GM19043 (cell line): ENCODE results near the gene RAB13.
A peak's percentile ranks its signal among the peaks of the same experiment; 100 is the strongest.

ENCODE experiments used
- ATAC-seq: cut with Tn5 transposase; IDR thresholded peaks from one replicate; pipeline ENCODE4 v1.9.1; 2021; ENCODE audit warnings: low read depth; ENCODE audit not compliant: unreplicated experiment

RAB13 gene

DNA sequence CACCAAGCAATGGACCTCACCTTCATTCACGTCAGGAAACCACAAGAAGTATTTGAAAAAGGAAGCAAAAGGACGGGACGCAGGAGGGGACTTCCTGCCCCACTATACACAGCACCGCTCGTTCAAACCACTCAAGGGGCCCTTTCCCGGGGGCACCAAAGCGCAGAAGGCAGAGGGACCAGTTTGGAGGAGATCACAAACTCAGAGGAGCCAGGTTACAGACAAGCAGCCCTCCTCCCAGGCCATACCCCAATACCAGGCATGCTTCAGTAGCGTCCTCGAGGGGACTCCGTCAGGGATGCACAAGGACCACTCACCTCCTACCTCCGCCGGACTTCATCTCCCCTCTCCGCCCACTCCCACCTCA is 28.4 kb downstream of the RAB13 start:
- ATAC-seq = no peak

DNA sequence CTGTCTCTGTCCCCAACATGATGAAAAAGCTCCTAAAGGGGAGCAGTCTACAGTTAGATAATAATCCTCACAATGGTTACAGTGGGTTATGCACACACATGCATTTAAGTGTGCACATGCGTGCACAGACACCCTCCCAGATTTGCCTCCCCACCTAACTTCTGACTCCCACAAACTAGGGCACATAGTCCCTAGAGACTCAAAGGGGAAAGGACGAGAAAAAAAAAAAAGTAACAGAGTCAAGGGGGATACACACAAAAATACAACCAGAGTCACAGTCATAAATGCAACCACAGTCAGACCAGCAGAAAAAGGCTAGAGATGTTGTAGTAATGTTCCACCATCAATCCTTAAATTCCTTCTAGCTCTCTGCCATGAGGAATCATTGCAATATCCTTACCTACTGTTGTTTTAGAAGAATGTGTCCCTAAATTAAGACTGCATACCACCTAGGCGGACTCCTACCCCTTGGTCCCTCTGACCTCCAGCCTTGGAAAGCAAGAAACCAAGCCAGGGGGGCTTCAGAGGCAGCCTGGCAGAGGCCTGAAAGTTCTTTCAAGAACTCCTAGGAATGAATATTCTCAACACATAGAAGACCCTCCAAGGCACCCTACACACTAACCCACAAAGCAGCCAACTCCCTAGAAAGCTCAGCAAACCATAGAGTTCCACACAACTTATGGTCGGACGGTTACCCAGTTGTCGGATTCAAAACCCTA is 29.0 kb downstream of the RAB13 start:
- ATAC-seq = no peak

DNA sequence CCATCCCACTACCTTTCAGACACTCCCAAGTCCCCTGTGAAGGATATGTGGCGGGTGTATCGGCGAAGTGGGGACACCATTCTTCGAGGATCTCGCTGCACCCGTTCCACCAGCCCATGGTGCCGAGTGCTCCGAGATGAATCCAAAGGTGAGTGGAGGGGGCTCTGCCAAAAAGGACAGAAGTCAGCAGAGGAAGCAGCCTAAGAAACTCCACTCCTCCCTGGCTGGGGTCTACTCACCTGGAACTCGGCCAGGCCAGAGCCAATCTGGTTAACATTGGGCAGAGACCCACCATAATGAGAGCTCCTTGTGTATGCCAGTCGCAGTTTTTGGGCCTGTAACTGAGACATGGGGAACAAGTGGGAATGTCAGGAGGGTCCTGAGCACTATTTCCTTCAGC is 31.3 kb downstream of the RAB13 start:
- ATAC-seq = no peak

DNA sequence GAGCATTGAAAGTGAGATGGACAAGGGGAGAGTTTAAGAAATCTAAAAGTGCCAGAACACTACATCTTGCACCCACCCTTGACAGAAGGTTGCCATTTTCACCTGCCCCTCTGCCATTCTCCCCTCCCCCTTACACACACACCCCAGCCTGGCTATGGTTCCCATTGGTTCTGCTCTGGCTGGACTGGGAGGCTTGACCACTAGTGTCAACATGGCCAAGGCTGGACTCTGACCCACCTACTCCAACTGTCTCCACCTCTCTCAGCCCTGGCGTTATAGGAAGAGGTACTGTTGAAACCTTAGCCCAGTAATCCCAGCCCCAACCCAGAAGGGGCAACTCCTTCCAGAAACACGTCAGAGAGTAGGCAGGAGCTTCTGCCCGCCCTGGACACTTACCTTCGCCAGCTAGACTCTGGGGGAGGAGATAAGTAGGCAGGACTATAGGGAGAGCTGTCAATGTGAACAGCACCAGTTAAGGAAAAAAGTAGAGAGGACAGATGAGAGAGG is 32.2 kb downstream of the RAB13 start:
- ATAC-seq = no peak

DNA sequence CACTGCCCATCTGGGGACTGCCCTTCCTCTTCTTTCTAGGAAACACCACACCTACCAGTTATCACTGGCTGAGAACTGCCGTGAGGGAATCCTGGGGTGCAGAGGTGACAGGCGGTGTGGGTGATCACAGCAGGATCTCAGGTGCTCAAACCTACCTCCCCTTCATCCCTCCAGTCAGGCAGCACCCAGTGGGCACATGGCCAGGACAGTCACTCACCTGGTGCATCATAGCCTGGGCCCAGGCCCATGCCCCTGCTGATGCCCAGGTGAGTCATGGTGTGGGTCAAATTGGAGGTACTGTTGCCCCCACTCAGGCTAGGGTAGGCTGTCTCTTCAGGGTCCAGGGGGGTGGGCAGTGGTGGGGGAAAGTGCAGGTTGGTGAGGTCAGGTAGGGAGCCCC is 34.3 kb downstream of the RAB13 start:
- no peak for ATAC-seq

DNA sequence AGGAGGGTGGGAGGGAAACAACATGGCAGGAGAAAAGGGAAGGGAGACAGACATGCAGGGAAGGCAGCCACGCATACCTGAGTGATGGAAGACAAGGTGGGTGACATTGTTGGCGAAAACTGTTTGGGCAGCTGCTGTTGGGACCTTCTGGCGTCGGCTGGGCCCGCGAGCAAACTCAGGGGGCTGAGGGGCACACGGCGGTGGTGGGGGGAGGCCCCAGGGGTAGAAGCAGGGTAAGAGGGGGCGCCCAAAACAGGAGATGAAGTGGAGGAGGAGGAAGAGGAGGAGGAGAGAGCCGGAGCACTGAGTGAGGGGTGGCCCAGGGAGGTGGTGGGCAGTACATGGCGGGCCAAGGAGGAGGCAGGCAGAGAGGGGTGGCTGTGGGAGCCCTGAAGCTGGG is 35.0 kb downstream of the RAB13 start:
- ATAC-seq = no peak

DNA sequence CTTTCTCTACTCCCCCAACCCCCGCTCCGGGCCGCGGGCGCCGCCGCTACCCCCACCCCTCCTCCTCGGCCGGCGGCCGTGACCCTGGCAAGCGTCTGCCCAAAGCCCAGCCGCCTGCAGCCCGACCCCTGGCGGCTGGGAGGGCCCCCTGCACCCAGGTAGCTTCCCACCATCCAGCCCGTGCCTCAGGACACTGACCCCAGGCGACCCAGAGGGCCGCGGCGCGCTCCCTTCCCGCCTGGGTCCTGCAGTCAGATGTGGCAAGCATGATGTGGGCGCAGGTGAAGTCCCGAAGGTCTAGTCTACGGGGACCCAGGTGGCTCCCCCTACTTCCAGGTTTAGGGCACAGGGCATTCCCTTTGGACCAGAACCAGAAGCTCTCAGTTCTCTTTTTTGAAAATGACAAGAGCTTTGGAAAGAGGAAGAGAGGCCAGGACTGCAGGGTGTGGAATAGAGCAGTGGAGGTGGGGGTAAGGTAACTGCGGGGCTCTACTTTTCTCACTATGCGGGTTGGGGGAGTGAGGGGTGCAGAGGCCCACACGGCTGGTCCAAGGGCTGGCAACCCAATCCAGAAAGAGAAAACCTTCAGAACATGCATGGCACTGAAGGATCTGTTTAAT is 39.4 kb downstream of the RAB13 start, which contains the start of gene DENND4B:
TSS of gene DENND4B (minus strand) at position 97 of the 620 bp plus-strand sequence. CDS start 2,344 bp downstream, outside the sequence.
- ATAC-seq = peak; percentile 60

DNA sequence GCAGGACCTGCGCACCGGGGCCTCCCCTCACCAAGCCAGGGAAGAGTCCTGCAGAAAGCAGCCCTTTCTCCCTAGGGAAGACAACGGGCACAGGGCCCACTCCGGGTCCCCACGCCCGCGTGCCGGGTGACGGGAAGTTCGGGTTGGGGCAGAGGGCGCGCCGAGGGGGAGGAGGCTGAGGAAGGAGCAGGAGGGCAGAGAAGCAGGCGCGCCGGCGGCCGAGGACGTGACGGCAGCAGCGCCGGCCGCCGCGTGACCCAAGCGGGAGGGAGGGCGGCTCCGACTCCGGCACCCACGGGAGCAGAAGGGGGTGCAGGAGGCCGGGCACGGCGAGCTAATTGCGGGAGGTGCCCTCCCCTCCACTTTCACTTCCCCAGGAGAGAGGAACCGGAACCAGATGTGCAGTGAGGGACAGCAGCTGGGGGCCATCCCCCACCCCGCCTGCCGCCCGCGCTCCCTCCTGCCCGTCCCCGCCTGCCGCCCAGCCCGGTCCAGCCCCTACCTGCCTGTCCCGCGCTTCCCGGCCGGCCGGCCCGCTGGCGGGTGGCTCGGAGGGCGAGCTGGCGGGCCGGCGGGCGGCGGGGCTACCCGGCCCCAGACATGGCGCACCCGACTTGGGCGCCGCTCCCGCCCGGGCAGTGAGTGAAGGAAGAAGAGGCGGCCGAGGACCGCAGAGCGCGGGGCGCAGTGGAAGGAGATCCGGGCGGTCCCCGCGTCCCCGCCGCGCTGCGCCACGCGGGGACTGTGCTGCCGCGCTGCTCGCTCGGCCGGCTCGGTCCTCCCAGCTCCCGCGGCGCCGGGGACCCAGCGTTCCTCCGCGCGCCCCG is 40.1 kb downstream of the RAB13 start:
- ATAC-seq = peak; percentile 61

DNA sequence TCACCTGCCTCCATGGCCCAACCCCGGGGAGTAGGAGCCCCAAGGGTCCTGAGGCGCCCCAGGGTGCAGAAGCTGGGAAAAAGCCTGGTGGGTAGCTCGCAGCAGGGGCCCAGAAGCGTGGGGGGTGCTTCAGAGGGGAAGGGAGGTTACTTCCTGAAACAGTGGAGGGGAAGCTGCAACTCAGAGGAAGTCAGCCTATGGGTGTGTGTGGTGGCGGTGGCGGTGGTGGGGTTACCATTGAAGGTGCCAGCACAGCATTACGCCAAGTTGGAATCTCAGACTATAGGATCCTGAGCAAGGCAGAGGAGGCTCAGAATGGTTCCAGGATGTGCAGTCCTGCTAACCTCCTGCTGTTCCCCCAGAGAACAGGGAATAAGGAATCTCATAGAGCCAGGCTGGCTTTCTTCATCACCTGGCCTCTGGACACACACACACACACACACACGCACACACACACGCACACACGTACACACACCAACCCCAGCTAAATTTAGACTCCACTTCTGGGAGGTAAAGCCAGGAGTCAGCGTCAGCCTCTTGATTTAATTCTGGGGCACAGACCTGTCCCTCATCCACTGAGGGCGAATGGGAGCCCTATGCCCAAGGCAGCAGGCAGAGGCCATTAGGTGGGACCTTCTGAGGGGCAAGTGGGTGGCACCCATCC is 40.9 kb downstream of the RAB13 start:
- peak; percentile 33 for ATAC-seq

DNA sequence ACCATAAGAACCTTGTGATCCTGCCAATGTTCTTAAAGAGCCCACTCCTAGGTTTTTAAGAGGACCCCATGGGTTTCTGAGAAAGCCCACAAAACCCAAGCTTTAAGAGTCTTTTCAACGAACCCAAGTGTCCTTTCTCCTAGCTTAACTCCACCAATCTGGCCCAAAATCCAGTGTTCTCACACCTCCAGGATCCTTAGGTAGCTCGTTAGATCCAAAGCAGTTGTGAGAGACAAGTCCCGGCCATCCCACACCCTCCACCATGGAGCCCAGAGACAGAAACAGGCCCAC is 41.4 kb downstream of the RAB13 start:
- no peak for ATAC-seq

DNA sequence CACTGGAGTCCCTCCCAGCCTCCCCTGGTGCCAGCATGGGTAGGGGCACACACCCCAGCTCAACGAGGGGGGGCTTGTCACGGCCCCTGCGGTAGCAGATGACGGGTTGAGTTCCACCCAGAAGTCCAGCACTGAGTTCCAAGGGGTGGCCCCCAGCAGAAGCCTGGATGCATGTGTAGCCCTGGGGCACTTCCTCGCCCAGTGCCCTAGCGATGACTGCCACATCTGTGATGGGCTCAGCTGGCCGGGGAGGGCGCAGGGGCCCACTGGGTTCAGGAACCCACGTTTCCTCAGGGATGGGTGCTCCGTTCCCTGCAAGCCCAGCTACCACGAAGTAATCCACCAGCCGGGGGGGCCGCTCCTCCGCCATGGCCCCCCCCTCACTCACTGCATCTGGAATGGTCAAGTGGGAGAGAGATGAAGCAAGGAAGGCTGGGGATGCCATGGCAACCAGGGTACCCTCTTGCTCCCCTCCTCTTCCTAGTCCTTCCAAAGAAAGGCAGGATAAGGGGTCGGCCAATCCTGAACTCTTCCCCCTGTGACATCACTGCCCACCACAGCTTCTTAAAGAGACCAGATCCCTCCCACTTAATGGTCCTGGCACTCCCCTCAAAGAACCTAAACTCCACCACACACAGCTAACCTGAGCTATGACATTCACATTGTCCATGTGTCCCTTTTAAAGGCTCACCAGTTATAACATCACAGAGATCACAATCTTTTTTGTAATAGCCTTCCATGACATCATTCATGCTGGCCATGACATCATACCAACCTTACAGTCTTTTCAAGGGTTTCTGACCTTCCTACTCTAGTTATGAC is 41.9 kb downstream of the RAB13 start:
- ATAC-seq = no peak

DNA sequence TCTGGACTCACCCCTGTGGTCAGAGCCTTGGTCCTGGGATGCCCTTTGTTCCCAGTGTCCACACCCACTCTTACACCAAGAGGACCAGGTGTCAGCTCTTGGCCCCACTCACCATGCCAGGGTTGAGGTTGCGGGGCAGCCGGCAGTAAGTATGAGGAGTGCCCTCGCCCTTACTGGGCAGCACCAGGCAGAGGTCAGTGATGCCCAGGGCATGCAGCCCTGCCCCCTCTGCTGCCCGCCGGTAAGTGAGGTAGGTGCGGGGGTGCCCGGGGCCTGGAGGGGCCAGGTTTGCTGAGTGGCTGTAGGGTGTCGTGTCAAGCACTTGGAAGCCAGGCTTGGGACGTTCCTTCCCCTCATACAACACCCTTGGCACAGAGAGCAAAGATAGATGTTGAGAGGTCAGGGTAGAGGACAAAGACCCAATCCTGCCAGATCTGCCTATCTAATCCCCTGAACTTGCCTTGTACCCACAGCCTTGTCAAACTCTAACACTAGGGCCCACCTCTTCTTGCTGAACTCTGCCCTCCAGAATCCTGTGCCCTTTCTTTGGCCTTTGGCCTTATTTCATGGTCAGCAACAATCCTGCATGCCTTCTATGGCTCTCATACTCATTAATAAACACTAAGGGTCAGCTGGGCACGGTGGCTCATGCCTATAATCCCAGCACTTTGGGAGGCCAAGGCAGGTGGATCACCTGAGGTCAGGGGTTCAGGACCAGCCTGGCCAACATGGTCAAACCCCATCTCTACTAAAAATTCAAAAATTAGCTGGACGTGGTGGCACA is 43.2 kb downstream of the RAB13 start:
- ATAC-seq = no peak

DNA sequence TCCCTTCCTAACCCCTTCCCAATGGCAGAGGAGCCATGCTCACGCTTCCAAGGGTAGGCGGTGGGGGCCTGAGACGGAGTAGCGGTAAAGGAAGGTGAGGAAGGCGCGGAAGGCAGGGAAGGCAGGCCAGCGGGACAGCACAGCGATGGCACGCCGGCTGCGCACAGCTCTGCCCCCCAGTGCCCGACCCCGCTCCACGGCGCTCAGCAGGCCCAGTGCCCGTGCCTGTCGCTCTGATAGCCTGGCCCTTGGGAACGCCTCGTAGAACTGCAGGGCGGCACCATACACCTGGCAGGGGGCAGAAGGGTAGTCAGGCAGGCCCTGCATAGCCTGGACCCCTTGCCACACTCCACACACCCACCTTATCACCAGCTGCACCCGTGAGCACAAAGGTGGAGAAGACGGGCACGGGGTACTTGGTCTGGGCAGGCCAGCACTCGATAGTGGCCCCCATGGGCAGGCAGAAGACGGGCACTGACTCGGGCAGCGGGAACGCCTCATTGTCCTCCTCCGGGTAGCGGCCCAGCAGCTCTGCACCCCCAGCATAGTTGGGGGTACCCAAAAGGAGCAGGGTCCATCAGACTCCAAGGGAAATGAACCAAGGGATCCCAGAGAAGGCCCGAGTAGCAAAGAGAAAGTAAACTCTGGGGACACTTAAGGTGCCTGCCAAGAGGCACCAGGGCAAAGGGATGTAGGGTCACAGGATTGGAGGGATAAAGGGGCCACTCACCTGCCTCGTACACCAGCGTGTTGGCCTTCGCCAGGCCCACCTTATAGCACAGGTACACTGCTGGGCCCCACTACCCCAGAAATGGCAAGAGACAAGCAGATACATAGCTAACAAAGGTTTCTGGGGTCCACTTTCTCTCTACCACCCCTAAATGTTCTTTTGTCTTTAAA is 44.1 kb downstream of the RAB13 start:
- ATAC-seq = no peak

DNA sequence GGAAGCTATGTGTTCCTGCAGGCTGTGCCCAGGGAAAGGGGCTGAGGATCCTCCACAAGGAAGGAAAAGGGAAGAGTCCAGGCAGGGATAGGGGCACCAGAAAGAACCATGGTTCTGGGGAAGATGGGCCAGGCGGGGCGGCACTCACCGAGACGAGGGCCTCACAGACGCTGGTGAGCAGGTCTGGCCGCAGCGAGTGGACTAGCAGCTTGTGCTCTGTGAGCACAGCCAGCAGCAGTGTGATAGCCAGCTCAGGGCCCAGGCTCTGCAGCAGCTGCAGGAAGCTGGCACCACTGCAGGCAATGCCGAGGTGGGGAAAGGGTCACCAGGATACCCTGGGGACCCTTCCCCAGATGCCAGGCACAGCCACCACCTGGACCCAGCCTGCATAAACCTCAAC is 45.4 kb downstream of the RAB13 start:
- no peak for ATAC-seq

DNA sequence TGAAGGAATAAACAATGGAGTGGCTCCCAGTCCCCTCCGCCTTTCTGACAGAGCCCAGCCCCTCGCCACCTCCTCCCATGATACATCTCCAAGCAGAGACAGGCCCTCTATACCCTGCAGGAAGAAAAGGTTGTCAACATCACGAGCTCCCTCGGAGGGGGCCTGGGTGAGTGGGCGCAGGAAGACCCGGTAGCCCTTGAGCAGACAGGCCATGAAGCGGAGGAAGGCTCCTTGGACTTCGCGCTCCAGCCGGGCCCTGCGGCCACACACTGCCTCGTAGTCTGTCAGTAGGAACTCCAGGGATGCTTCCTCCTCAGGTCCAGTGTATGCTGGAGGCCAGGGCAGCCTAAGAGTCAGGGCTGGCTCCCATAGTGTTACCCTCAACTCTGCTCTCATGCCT is 46.7 kb downstream of the RAB13 start:
- no peak for ATAC-seq

DNA sequence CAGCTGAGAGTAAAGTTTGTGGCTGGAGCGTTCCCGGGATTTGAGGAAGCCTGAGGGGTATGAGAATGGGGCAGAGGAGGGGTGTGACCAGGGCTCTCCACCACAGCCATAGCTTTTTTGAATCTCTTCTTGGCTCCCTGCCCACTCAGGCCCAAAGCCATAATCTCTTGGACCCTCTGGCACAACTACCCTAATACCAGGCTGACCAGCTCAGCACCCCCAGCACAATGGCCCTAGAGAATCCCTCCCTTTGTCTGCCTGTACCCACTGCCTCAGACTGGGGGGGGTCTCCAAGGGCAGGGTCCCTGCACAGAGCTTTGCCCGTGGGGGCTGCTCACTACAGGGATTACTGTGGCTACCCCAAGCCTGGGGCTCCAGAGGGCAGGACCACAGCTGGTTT is 47.1 kb downstream of the RAB13 start:
- no peak for ATAC-seq

DNA sequence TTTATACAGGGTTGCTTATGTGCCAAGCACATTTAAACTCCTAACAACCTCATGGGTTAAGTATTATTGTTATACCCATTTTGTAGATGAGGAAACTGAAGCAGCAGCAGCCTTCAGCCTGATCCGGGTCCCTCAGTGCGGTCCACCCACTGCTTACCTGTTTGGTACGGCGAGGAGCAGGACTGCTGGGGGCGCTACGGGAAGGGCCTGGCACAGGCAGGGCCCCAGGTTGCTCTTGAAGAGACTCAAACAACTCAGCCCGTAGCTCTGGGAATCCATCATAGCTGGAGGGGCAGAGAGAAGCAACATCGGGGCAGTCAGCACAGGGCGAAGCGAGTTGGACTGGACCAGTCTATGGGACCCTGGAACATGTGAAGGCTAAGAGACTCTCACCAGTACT is 48.8 kb downstream of the RAB13 start:
- ATAC-seq = no peak

DNA sequence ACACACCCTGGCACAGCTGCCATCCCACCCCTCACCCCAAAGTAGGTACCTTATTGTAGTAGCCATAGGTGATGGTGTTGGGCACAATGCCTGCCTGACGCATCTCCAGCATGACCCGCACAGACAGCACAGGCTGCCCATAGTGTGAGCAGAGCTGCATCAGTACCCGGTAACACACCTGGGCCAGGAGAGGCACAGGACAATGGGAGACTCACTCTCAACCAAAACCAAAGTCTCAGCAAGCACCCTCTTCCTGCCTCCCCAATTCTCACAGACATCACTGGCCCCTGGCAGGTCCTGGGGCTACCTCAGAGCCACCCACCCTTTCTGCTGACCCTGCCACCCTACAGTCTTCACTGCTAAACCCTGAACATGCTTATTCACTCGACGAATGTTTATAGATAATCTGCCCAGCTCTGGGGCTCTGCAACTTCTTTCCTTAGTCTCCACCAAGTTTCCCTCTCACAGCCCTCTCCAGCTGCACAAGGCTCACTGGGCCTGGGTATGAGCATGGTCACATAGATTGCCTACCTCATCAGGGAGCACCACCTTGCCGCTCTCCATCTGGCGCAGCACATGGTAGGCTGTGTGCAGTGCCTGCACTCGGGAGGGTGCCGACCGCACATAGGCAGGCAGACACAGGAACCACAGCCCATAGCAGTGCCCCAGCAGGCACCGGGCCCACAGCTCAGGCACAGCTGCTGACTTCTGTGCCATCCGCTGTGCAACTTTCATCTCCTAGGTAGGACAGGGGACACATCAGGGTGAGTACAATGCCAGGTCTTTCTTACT is 49.9 kb downstream of the RAB13 start:
- no peak for ATAC-seq
